ENCODE results near the gene GTPBP8.

DNA sequence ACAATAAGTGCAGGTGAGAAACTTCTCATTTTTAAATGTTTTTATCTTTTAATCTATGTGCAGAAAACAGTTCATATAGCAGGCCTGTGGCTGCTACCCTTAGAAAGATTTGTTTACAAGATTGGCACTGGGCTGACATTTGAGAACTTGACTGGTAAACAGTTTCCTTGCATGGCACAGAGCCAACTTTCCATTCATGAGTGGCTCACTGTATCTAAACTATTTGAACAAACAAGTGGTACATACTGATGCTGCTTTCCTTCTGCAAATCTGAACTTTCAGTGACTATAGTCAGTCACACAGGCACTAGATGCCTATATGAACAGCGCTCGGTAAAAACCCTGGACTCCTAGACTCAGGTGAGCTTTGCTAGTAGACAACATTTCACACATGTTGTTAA is 6.3 kb upstream of the GTPBP8 start:
- TF ChIP-seq, protein P1, sequence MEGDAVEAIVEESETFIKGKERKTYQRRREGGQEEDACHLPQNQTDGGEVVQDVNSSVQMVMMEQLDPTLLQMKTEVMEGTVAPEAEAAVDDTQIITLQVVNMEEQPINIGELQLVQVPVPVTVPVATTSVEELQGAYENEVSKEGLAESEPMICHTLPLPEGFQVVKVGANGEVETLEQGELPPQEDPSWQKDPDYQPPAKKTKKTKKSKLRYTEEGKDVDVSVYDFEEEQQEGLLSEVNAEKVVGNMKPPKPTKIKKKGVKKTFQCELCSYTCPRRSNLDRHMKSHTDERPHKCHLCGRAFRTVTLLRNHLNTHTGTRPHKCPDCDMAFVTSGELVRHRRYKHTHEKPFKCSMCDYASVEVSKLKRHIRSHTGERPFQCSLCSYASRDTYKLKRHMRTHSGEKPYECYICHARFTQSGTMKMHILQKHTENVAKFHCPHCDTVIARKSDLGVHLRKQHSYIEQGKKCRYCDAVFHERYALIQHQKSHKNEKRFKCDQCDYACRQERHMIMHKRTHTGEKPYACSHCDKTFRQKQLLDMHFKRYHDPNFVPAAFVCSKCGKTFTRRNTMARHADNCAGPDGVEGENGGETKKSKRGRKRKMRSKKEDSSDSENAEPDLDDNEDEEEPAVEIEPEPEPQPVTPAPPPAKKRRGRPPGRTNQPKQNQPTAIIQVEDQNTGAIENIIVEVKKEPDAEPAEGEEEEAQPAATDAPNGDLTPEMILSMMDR (IDR thresholded peaks at IDR 0.05; ENCODE audit: insufficient read depth, low read depth, low read length): no peak
- TF ChIP-seq EZH2 (IDR thresholded peaks at IDR 0.05; ENCODE audit: insufficient read depth, low read length): no peak

Measured in astrocyte (in vitro differentiated cells and primary cell).